Activated T-helper 17 cell treated with anti-CD3 and anti-CD28 coated beads, Interleukin-2, amount 50 U/mL, for 72 hours (primary cell): ENCODE measurements around the gene DAB2IP. TPM values are rescaled to one million over a fixed set of nuclear protein-coding genes. Genes with fewer than 3 reads are reported as not detected.

ENCODE experiments used
- ATAC-seq: fragments of 150-1000 bp; cut with Tn5 transposase; replicated peaks from 2 replicates; pipeline ENCODE4 v1.10.0; 2021; ENCODE audit warnings: mild to moderate bottlenecking, moderate library complexity
- H3K27ac Mint-ChIP-seq: one replicate; pipeline ENCODE4 v1.8.0; 2022; ENCODE audit warnings: mixed read lengths
- H3K27me3 Mint-ChIP-seq: one replicate; pipeline ENCODE4 v1.8.0; 2022; ENCODE audit warnings: mixed read lengths
- H3K36me3 Mint-ChIP-seq: one replicate; pipeline ENCODE4 v1.8.0; 2022; ENCODE audit warnings: low read depth, mild to moderate bottlenecking, mixed read lengths
- H3K4me1 Mint-ChIP-seq: one replicate; pipeline ENCODE4 v1.8.0; 2022; ENCODE audit warnings: mixed read lengths
- H3K4me3 Mint-ChIP-seq: one replicate; pipeline ENCODE4 v1.8.0; 2022; ENCODE audit warnings: mild to moderate bottlenecking, mixed read lengths
- H3K9me3 Mint-ChIP-seq: one replicate; pipeline ENCODE4 v1.8.0; 2022; ENCODE audit warnings: mixed read lengths
- total RNA-seq, 2 donors: library from RNA; stranded (reverse); gene quantifications; one replicate each; pipeline ENCODE4 v1.2.3, GENCODE V29; 2022

Gene DAB2IP
- total RNA-seq, 2 donors from 2014 or later: 0.09 TPM; not detected in 1

DNA sequence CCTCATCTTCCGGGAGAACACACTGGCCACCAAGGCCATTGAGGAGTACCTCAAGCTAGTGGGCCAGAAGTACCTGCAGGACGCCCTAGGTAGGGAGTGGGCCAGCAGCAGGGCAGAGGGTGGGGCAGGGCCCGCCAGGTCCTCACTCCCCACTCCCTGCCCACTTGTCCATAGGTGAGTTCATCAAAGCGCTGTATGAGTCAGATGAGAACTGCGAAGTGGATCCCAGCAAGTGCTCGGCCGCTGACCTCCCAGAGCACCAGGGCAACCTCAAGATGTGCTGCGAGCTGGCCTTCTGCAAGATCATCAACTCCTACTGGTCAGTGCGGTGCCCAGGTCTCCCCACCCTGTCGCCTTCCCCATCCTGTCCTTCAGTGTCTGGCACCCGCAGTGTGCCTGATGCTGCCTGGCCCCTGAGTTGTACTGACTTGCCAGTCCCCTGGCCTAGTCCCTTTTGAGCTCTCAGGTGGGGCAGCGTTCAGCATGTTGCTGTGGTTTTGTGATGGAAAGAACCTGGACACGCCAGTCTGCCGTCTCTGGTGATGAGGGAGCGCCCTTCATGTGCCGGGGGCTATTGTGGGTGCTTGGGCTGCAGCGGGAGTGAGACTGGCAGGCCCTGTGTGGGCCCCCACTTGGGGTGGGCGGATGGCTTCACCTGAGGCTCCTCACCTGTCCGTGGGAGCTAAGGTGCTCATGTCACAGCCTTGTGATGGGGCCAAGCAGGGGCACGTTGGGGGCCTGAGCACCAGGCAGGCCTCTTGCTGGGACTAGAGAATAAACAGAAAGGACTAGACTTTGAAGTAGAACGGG lies 112.3 kb downstream of the DAB2IP start:
- Mint-ChIP-seq H3K27ac (no peak overlapping the region), H3K27me3 (peaks cover 4% of the 10 kb centered on the region), H3K9me3 (no peaks in the 10 kb centered on the region), H3K4me1 (no peaks in the 10 kb centered on the region), H3K36me3 (no peaks in the 10 kb centered on the region), H3K4me3 (no peak overlapping the region)
- ATAC-seq: no peak

DNA sequence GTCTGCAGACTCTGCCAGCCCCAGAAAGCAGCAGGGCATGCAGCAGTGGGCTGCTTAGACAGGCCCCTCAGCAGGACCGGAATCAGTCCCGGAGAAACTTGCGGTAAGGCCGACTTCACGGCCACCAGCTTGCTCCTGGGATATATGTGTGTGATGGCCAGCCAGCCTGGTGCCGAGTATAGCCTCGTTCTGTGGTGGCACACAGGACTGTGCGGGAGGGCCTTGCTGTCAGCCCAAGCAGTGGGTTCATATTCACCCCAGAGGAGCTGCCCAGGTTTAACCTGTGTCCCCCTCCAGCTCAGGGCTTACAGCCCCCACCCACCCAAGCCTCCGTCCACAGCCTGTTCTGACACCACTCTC lies 112.9 kb downstream of the DAB2IP start:
- peaks cover 4% of the 10 kb centered on the region for H3K27me3 Mint-ChIP-seq
- H3K9me3 Mint-ChIP-seq: no peaks in the 10 kb centered on the region
- H3K36me3 Mint-ChIP-seq: no peaks in the 10 kb centered on the region
- H3K4me1 Mint-ChIP-seq: no peaks in the 10 kb centered on the region
- no peak overlapping the region for H3K4me3 Mint-ChIP-seq
- no peak overlapping the region for H3K27ac Mint-ChIP-seq
- no peak for ATAC-seq

DNA sequence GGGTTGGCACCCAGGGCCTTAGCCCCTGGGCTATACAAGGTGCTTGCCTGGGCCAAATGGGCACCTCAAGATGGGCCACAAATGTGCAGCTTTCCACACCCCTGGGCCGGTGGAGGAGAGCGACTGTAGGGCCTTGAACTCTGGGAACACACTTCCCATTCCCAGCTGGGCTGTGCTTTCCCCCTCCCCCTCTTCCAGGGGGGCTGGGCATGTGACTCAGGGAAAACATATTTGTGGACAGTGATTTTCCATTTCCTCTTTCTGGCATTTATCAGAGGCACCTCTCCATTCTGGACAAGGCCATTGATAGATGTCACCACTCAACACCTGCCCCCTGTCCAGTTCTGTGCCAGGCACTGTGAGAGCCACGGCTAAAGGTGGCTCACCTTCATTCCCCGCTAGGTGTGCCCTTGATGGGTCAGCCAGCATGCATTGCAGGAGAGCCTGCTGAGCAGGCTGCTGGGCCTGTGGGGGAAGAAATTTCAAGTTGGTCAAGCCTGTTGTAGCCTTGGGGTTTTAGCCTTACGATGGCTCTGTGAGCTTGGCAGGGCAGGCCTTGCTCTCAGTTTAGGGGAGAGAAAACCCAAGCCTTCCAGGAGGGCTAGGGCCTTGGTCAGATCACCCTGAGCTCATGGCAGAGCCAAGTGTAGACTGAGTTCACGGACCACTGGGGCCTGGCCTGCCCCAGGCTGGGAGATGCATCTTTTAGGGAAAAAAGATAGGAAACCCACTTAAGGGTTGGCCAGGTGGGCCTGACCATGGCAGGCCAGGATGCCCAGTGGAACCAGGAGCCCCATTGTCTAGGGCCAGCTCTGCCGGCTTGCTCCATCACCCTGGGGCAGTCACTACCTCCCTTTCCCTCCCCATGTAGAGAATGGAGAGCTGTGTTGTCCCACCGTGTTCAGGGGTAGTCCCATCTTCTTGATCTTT lies 113.9 kb downstream of the DAB2IP start:
- Mint-ChIP-seq H3K36me3 (no peaks in the 10 kb centered on the region), H3K4me3 (no peak overlapping the region), H3K27ac (no peak overlapping the region), H3K27me3 (peaks cover 4% of the 10 kb centered on the region), H3K4me1 (no peaks in the 10 kb centered on the region), H3K9me3 (no peaks in the 10 kb centered on the region)
- ATAC-seq: no peak

DNA sequence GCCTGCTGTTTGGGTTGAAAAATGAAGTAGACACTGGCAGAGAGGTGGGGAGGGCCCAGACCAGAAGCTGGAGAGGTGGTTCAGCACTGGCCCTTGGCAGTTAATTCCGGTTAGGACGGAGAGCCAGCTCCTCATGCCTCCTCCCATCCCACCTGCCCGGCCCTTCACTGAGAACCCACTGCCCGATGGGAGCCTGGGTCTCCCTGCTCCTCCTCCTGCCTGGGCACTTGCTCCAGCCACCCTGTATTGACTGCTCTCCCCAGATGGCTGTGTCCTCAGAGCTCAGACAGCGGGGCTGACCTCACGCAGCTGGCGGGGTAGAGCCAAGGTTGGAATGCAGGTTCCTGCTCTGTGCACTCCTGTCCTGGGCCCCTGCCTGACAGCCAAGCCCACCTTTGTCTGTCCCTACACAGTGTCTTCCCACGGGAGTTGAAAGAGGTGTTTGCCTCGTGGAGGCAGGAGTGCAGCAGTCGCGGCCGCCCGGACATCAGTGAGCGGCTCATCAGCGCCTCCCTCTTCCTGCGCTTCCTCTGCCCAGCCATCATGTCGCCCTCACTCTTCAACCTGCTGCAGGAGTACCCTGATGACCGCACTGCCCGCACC lies 114.7 kb downstream of the DAB2IP start:
- H3K4me3 Mint-ChIP-seq: no peak overlapping the region
- H3K4me1 Mint-ChIP-seq: no peaks in the 10 kb centered on the region
- H3K36me3 Mint-ChIP-seq: no peaks in the 10 kb centered on the region
- no peak overlapping the region for H3K27ac Mint-ChIP-seq
- no peaks in the 10 kb centered on the region for H3K9me3 Mint-ChIP-seq
- H3K27me3 Mint-ChIP-seq: peaks cover 4% of the 10 kb centered on the region
- ATAC-seq: no peak

DNA sequence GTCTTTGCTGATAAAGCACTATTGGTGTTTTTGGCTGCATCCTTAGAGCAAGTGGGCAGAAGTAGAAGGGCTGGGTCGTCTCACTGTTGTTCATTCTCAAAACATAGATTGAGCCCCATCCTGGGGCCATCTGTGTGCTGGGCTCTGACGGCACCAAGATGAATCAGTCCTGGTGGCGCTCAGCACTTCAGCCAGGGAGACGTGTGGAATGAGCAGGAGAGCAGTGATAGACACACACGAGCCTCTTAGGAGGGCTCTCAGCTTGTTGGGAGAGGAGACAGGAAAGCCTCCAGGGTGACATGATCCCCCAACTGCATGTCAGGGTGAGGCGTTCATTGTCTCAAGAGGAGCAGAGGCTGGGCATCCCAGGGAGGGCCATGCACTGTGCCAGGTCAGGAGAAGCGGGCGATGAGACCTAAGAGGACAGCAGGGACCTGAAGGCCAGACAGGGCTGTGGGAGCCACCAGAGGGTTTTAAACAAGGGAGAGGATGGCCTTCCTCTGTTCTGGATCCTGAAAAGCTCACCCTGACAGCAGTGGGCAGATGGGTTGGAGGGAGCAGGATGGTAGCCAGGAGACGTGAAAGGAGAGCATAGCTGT lies 115.8 kb downstream of the DAB2IP start:
- no peak for ATAC-seq
- H3K4me3 Mint-ChIP-seq: no peak overlapping the region
- H3K9me3 Mint-ChIP-seq: no peaks in the 10 kb centered on the region
- H3K27me3 Mint-ChIP-seq: peaks cover 4% of the 10 kb centered on the region
- H3K36me3 Mint-ChIP-seq: no peaks in the 10 kb centered on the region
- peak overlapping the region; percentile 51 for H3K27ac Mint-ChIP-seq
- H3K4me1 Mint-ChIP-seq: no peaks in the 10 kb centered on the region

DNA sequence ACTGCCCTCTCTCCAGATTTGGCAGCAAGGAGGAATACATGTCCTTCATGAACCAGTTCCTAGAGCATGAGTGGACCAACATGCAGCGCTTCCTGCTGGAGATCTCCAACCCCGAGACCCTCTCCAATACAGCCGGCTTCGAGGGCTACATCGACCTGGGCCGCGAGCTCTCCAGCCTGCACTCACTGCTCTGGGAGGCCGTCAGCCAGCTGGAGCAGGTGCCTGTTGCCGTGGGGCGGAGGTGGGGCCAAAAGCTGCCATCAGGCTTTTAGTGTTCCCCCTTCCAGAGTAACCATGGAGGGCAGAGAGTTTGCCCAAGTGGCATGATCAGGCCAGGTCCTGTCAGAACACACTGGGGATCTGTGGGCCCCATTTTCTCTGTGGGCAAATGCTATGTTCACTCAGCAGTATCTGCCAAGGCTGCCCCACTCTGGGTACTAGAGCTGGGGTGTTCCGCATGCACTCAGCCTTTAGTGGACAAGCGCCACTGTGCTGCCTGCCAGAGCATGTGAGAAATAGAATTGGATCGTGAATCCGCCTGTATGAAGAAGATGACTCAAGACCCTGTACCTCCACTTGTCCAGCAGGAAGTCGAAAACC lies 117.1 kb downstream of the DAB2IP start:
- Mint-ChIP-seq H3K27me3 (peaks cover 4% of the 10 kb centered on the region), H3K36me3 (no peaks in the 10 kb centered on the region), H3K4me3 (no peak overlapping the region), H3K4me1 (no peaks in the 10 kb centered on the region), H3K27ac (no peak overlapping the region), H3K9me3 (no peaks in the 10 kb centered on the region)
- no peak for ATAC-seq

DNA sequence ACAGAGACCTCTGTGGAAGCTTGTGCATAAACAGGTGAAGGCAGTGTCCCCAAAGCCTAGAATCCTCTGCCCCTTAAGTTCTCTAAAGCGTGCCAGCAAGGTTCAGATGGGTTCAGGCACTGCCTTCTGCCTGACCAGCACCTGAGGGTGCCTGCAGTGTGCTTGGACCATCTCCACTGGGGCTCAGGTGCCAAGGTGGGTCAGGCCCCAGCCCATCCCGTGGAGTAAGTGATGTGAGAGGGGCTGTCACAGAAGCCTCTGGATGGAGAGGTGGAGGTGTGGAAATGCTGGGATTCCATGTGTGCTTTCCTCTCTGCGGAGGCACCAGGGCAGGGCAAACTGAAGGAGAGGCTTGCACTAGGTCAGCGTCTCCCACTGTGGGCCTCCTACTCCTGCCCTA lies 118.5 kb downstream of the DAB2IP start:
- H3K4me3 Mint-ChIP-seq: no peak overlapping the region
- H3K4me1 Mint-ChIP-seq: no peaks in the 10 kb centered on the region
- H3K27ac Mint-ChIP-seq: no peak overlapping the region
- H3K27me3 Mint-ChIP-seq: peaks cover 4% of the 10 kb centered on the region
- no peaks in the 10 kb centered on the region for H3K9me3 Mint-ChIP-seq
- ATAC-seq: no peak
- no peaks in the 10 kb centered on the region for H3K36me3 Mint-ChIP-seq

DNA sequence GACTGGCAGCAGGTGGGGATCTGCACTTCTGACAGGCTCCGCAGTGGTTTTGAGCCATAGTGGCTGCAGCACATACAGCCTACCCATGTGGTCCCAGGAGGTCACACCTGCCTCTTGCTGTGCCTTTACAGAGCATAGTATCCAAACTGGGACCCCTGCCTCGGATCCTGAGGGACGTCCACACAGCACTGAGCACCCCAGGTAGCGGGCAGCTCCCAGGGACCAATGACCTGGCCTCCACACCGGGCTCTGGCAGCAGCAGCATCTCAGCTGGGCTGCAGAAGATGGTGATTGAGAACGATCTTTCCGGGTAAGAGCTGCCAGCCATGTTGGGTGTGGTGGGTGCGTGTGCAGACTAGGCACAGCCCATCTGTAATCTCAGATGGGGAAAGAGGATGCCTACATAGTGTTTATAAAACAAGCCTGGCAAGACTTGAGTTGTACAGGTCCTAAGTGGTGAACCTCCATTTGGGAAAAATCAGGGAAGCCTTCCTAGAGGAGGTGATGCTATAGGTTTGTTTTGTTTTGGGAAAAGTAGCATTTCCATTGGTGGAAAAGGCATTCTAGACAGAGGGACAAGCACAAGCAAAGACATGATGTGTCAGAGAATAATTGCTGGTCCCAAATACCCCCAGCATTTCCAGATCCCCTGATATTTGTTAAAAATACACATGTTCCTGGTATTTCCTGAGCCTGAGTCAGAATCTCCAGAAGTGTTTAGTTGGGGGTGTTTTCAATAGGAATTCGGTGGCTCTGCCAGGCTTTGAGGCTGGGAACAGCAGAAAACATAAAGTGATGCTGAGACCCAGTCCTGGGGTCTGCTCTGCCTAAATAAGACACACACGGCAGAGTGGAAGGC lies 119.2 kb downstream of the DAB2IP start:
- Mint-ChIP-seq H3K27ac (no peak overlapping the region), H3K36me3 (no peaks in the 10 kb centered on the region), H3K27me3 (peaks cover 7% of the 10 kb centered on the region), H3K4me1 (no peaks in the 10 kb centered on the region), H3K4me3 (no peak overlapping the region), H3K9me3 (no peaks in the 10 kb centered on the region)
- no peak for ATAC-seq

DNA sequence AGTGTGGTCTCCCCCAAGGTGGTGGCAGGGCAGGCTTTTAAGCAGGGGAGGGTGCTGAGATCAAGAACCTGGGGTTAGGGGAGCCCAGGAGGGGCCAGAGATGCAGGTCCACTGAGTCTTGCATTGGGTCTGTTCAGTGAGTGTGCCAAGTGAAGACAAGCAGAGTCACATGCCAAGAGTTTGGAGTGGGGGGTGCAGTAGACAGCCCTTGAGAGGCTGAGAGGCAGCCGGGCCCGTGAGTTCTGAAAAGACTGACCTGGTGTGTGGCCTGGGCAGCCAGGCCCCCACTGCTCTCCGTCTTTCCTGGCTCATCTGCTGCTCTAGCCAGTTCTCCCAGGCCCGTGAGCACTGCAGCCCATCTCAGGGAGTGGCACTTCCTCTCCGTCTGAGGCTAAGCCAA lies 120.0 kb downstream of the DAB2IP start:
- no peak overlapping the region for H3K27ac Mint-ChIP-seq
- no peaks in the 10 kb centered on the region for H3K9me3 Mint-ChIP-seq
- no peak overlapping the region for H3K4me3 Mint-ChIP-seq
- H3K27me3 Mint-ChIP-seq: peaks cover 7% of the 10 kb centered on the region
- H3K4me1 Mint-ChIP-seq: no peaks in the 10 kb centered on the region
- H3K36me3 Mint-ChIP-seq: no peaks in the 10 kb centered on the region
- no peak for ATAC-seq

DNA sequence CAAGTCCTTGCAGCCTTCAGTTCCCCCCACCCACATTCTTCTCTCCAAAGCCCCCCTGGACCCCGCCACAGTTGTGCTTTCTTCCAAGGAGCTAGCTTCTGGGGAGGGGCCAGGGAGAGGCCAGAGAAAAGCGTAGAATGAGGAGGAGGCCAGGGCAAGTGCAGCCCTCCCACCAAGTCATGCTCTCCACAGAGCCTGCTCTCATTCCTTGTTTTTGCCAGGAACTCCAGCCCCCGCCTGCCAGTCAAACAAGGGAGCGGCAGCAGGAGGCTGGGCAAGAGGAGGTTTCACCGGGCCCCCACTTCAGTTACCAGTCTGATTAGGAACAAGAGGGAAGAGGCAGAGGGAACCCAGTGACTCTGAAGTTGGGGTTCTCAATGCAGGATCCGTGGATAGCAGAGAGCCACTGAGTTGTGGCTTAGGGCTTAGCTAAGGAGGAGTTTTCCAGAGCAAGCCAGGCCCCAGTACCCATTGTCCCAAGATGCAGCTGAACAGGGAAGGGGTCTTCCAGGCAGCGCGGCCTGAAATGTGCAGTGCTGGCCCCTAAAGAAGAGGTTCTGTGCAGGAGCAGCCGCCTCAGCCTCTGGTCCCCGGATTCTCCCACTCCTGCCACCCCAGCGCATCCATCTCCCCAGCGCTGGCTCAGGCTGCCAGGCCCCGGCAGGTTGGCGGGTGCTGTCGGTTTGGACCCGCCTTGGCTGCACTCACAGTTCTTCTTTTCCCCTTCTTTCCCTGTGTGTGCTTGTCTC lies 120.6 kb downstream of the DAB2IP start:
- H3K27ac Mint-ChIP-seq: no peak overlapping the region
- peaks cover 7% of the 10 kb centered on the region for H3K27me3 Mint-ChIP-seq
- H3K4me1 Mint-ChIP-seq: no peaks in the 10 kb centered on the region
- no peaks in the 10 kb centered on the region for H3K9me3 Mint-ChIP-seq
- H3K4me3 Mint-ChIP-seq: no peak overlapping the region
- no peak for ATAC-seq
- H3K36me3 Mint-ChIP-seq: no peaks in the 10 kb centered on the region

DNA sequence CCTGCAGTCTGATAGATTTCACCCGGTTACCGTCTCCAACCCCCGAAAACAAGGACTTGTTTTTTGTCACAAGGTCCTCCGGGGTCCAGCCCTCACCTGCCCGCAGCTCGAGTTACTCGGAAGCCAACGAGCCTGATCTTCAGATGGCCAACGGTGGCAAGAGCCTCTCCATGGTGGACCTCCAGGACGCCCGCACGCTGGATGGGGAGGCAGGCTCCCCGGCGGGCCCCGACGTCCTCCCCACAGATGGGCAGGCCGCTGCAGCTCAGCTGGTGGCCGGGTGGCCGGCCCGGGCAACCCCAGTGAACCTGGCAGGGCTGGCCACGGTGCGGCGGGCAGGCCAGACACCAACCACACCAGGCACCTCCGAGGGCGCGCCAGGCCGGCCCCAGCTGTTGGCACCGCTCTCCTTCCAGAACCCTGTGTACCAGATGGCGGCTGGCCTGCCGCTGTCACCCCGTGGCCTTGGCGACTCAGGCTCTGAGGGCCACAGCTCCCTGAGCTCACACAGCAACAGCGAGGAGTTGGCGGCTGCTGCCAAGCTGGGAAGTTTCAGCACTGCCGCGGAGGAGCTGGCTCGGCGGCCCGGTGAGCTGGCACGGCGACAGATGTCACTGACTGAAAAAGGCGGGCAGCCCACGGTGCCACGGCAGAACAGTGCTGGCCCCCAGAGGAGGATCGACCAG lies 121.3 kb downstream of the DAB2IP start:
- Mint-ChIP-seq H3K4me1 (no peaks in the 10 kb centered on the region), H3K4me3 (no peak overlapping the region), H3K27me3 (peaks cover 3% of the 10 kb centered on the region), H3K9me3 (no peaks in the 10 kb centered on the region), H3K36me3 (no peaks in the 10 kb centered on the region), H3K27ac (no peak overlapping the region)
- ATAC-seq: no peak

DNA sequence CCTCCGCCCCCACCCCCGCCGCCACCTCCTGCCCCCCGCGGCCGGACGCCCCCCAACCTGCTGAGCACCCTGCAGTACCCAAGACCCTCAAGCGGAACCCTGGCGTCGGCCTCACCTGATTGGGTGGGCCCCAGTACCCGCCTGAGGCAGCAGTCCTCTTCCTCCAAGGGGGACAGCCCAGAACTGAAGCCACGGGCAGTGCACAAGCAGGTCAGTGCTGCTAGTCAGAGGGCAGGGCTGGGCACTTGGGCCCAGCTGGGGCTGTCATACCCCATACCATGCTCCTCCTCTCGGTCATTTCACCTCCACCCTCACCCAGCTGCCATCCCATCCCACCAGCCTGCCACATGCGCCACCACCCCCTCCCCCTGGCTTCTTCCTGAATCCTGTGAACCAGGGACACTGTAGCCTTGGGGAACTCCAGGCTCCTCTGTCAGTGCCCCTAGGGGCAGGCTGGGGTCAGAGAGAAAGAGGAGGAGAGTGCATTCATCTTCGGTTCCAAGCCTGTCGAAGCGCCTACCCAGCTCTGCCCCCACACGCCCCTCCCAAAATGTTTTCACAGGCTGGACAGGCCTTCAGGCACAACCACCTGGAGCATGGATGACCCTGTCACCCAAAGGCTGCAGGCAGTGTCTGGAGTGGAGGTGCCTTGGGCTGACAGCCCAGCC lies 122.0 kb downstream of the DAB2IP start:
- ATAC-seq: no peak
- peaks cover 3% of the 10 kb centered on the region for H3K27me3 Mint-ChIP-seq
- no peak overlapping the region for H3K4me3 Mint-ChIP-seq
- H3K36me3 Mint-ChIP-seq: no peaks in the 10 kb centered on the region
- no peaks in the 10 kb centered on the region for H3K4me1 Mint-ChIP-seq
- no peaks in the 10 kb centered on the region for H3K9me3 Mint-ChIP-seq
- H3K27ac Mint-ChIP-seq: no peak overlapping the region
